ENCODE data around the gene COX7A2.

The COX7A2 gene

GRCh38 chr6:75220357-75220756 lies 23.2 kb downstream of the COX7A2 start:
- no peak for DNase-seq (ENCODE audit: low read depth in 2 of 2)

DNA sequence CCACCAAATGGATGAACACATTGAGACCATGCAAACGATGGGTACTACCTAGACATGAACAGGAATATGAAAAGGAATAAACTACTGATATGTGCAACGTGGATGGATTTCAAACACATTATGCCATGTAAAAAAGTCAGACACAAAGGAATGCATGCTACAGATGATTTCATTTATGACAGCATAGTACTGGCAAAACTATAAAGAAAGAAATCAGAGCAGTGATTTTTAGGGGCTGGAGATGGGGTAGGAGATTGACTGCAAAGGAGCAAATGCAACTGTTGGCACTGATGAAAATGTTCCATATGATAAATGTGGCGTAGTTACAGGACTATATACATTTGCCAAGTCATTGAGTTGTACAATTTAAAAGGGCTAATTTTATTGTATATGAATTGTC lies 24.3 kb downstream of the COX7A2 start:
- DNase-seq (ENCODE audit: low read depth in 2 of 2), result no peak

GRCh38 chr6:75217193-75217592 lies 26.4 kb downstream of the COX7A2 start:
- no peak for DNase-seq (ENCODE audit: low read depth in 2 of 2)

GRCh38 chr6:75215291-75215690 lies 28.3 kb downstream of the COX7A2 start:
- no peak for DNase-seq (ENCODE audit: low read depth in 2 of 2)

DNA sequence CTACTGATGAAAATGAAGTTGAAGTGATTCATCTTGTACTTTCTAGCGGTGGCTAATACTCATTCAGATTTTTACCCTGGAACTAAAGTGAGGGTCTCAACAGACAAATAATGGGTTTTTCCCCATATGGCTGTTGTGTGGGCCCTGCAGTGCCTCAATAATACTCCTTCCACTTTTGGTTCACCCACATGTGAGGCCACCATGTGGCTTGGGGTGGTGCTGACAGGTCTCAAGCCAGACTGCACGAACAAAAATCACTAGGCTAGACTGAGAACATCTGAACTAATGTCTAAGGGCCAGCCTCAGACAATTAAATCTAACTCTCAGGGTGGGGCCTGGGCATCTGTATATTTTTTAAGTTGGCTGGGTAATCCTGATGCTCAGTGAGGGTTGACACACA lies 29.9 kb downstream of the COX7A2 start:
- DNase-seq (ENCODE audit: low read depth in 2 of 2), result no peak

GRCh38 chr6:75213112-75213511 lies 30.5 kb downstream of the COX7A2 start:
- no peak for DNase-seq (ENCODE audit: low read depth in 2 of 2)

- no peak for DNase-seq (ENCODE audit: low read depth in 2 of 2)
Observed at GRCh38 chr6:75211920-75212590, 31.5 kb downstream of the COX7A2 start.

DNA sequence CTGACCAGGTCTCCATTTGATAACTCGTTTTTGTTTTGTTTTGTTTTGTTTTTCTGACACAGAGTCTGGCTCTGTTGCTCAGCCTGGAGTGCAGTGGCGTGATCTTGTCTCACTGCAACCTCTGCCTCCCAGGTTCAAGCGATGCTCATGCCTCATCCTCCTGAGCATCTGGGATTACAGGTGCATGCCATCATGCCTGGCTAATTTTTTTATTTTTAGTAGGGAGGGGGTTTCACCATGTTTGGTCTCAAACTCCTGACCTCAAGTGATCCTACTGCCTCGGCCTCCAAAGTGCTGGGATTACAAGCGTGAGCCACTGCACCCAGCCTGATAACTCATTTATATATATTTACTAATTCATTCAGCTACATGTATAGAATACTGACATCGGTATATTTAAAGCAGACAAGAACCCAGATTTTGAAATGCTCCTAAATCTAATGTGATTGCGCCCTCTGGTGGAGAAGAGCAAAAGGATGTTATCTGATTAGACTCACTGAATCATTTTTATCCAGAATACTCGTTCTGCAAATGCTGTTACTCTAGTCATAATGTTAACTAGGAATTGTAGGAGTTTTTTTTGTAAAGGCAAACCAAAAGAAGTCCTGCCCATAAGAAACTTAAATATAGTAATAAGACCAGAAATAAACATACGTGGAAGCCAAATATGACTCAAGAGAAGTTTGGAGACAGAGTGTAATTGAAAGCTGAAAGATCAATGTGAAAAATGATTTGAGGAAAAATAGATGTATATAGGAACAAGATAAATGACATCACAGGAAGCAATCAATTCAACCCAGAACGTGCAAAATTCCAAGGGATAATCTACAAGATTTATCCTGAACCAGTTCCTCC lies 32.5 kb downstream of the COX7A2 start:
- DNase-seq (ENCODE audit: low read depth in 2 of 2), result no peak

DNA sequence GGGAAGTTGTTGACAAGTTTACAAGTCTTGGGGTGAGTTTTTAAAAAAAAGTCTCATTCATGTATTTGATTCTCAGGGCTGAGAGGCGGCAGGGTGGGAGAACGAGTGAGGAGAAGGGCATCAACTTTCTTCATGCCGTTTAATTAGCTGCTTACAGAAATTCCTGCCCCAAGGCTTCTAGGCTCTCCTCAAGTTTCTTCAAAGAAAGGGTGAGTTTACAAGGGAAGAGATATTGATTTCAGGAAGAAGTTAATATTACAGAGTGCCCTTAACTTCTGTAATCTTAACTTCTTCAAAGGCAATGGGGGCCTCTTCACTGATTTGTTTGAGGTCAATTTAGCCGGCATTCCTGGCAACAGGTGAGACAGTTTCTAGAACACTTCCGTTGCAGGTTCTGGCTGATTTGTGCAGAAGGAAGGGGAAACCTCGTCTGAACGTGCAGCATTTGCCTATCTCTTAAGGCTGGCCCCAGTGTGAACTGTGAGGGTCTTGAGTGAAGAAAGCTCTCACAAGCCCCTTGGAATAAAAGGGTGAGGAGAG lies 34.3 kb downstream of the COX7A2 start:
- DNase-seq (ENCODE audit: low read depth in 2 of 2), result no peak

GRCh38 chr6:75208298-75209183 lies 35.1 kb downstream of the COX7A2 start:
- peak; percentile 73 to 82 for DNase-seq (ENCODE audit: low read depth in 2 of 2)

- no peak for DNase-seq (ENCODE audit: low read depth in 2 of 2)
Observed at GRCh38 chr6:75206576-75207342, 36.8 kb downstream of the COX7A2 start.

DNA sequence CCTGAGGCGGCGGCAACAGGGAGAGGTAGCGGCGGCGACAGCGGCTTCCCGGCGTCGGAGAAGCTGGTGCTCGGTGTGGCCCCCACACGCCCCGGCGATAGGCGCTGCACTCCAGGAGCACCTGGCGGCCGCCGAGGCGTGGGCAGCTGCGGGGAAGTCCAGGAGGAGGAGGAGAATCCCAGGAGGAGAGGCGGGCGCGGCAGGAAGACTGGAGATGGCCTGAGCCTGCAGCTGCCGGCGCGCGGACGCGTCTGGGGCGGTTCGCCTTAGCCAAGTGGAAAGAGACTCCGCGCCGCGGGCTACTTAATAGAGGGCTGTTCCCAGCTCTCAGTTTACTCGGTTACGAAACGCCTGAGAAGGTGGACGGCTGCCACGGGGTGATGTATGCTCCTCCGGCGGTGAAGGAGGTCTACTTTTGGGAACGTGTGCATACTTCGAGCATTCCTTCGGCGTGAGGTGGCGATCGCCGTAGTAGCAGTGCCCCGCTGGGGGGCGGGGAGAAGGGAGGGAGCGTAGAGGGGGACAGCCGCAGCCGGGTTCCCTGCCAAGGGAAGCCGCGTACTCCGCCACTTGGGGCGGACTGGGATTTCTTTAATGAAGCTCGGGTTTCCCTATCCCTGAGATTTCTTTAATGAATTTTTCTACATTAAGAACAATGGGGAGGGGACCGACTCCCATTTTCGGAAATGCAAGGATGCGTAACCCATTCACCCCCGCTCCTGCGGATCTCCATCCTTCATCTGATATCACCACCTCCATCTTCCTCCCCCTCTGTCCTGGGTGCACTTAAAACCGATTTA lies 37.6 kb downstream of the COX7A2 start, which contains the start of gene COL12A1:
TSS of gene COL12A1 (minus strand) at position 278 of the 800 bp plus-strand sequence. CDS start 3,261 bp downstream, outside the sequence.
- DNase-seq (ENCODE audit: low read depth in 2 of 2), result peak; percentile 100

GRCh38 chr6:75204959-75205775 lies 38.4 kb downstream of the COX7A2 start:
- DNase-seq (ENCODE audit: low read depth in 2 of 2), result no peak

- DNase-seq (ENCODE audit: low read depth in 2 of 2), result peak; percentile 88 to 90
Observed at GRCh38 chr6:75204217-75204958, 39.2 kb downstream of the COX7A2 start.

GRCh38 chr6:75203721-75204120 lies 39.9 kb downstream of the COX7A2 start:
- no peak for DNase-seq (ENCODE audit: low read depth in 2 of 2)

DNA sequence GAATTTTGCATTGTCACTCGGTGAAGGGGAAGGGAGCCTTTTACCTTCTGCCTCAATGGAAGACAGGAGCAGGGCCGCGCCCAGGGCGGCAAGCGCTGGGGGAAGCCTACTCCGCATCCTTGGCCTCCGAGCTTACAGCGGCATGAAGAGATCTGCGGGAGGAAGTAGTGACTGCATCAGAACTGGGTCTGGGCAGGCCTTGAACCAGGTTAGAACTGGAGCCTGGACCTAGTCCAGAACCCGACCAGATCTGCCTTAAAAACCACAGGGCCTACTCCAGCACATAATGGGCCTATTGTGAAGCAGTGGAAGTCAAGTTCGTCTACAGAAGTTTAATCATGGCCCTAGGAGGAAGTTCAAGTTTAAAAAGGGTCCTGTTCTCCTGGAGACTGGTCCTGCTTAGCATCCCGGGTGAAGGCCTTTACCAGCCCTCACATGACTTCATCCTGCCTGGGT lies 40.9 kb downstream of the COX7A2 start:
- DNase-seq (ENCODE audit: low read depth in 2 of 2), result no peak

- DNase-seq (ENCODE audit: low read depth in 2 of 2), result no peak
Observed at GRCh38 chr6:75201901-75202672, 41.5 kb downstream of the COX7A2 start.

DNA sequence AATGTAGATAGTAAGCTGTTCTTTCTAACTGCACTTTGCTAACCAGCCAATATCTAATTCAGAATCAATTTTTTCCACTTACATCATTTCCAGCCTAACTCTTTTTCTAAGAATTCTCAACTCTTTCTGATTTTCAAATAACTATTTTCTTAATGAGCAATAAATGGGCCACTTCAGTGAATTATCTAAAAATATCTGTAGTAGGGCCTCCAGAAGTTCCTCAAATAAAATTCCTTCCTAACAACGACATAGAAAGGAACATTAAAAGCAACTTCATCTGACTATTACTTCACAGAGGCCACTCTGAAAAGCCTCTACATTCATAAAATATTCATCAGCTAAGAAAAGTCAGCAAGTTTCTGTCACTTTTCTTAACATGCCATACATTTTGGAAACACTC lies 42.6 kb downstream of the COX7A2 start:
- DNase-seq (ENCODE audit: low read depth in 2 of 2), result no peak
